HG02588 (cell line): Measurements from ENCODE around the gene IGLL1.
"Not testable (repeated sequence)": the region's sequence is repeated elsewhere in the genome, so short reads cannot be mapped to it uniquely, and the experiment has no call there.

Experiments used
- ATAC-seq: cut with Tn5 transposase; IDR thresholded peaks from one replicate; pipeline ENCODE4 v1.9.1; 2021; ENCODE audit warnings: mild to moderate bottlenecking, moderate library complexity; ENCODE audit not compliant: unreplicated experiment

IGLL1 gene

GRCh38 chr22:23543506-23544000, 36.5 kb downstream of the IGLL1 start:
- not testable (repeated sequence) for ATAC-seq

- ATAC-seq = no peak
These were observed 37.2 kb downstream of the IGLL1 start for GRCh38 chr22:23542933-23543332.

GRCh38 chr22:23542391-23542790, 37.7 kb downstream of the IGLL1 start:
- not testable (repeated sequence) for ATAC-seq

- ATAC-seq = not testable (repeated sequence)
These were observed 38.2 kb downstream of the IGLL1 start for GRCh38 chr22:23541849-23542281.

GRCh38 chr22:23540837-23541236, 39.3 kb downstream of the IGLL1 start:
- not testable (repeated sequence) for ATAC-seq

- ATAC-seq = not testable (repeated sequence)
These were observed 40.3 kb downstream of the IGLL1 start for GRCh38 chr22:23539839-23540198.

- ATAC-seq = peak; percentile 65
These were observed 40.8 kb downstream of the IGLL1 start for GRCh38 chr22:23539135-23539838.

GRCh38 chr22:23538696-23539030, 41.4 kb downstream of the IGLL1 start:
- ATAC-seq = not testable (repeated sequence)

- ATAC-seq = not testable (repeated sequence)
These were observed 42.0 kb downstream of the IGLL1 start for GRCh38 chr22:23537830-23538695.

GRCh38 chr22:23537416-23537815, 42.7 kb downstream of the IGLL1 start:
- ATAC-seq = no peak

- no peak for ATAC-seq
These were observed 43.2 kb downstream of the IGLL1 start for GRCh38 chr22:23536821-23537345.

- ATAC-seq = not testable (repeated sequence)
These were observed 44.1 kb downstream of the IGLL1 start for GRCh38 chr22:23535790-23536661.

GRCh38 chr22:23534851-23535717, 45.0 kb downstream of the IGLL1 start:
- ATAC-seq = no peak

- ATAC-seq = no peak
These were observed 45.8 kb downstream of the IGLL1 start for GRCh38 chr22:23534201-23534850.

GRCh38 chr22:23533771-23534191, 46.3 kb downstream of the IGLL1 start:
- ATAC-seq = no peak

- ATAC-seq = no peak
These were observed 46.7 kb downstream of the IGLL1 start for GRCh38 chr22:23533328-23533762.

- no peak for ATAC-seq
These were observed 47.4 kb downstream of the IGLL1 start for GRCh38 chr22:23532731-23533130.

GRCh38 chr22:23531966-23532705, 48.0 kb downstream of the IGLL1 start:
- no peak for ATAC-seq
